Activated T-cell treated with anti-CD3 and anti-CD28 coated beads, Interleukin-2, amount 50 U/mL, for 48 hours (primary cell): ENCODE data around the gene ISLR.

Source experiments
- DNase-seq, 2 experiments: peaks; one replicate each; pipeline ENCODE4 v3.0.0-alpha.2; 2020

ISLR gene

GRCh38 chr15:74213858-74214284, 40.4 kb downstream of the ISLR start:
- no peak for DNase-seq

GRCh38 chr15:74214324-74215021, 41.0 kb downstream of the ISLR start:
- no peak for DNase-seq

- no peak for DNase-seq
These were observed 42.4 kb downstream of the ISLR start for GRCh38 chr15:74215958-74216357.

- no peak for DNase-seq
These were observed 43.4 kb downstream of the ISLR start for GRCh38 chr15:74216949-74217348.

- DNase-seq, result no peak
These were observed 44.7 kb downstream of the ISLR start for GRCh38 chr15:74217907-74218885.

- DNase-seq, result no peak
These were observed 47.2 kb downstream of the ISLR start for GRCh38 chr15:74220475-74221248.

- no peak for DNase-seq
These were observed 48.1 kb downstream of the ISLR start for GRCh38 chr15:74221399-74222239.

GRCh38 chr15:74222240-74223119, 49.0 kb downstream of the ISLR start:
- DNase-seq, result no peak

GRCh38 chr15:74225928-74226327, 52.4 kb downstream of the ISLR start:
- no peak for DNase-seq
